Ascending aorta (tissue), 2 donors: ENCODE results near the gene STAB1. TPM values are rescaled to one million over a fixed set of nuclear protein-coding genes. Genes with fewer than 3 reads are reported as not detected.

ENCODE experiments used
- DNase-seq, 2 donors: peaks; one replicate each; pipeline ENCODE4 v3.0.0-alpha.2; 2019; ENCODE audit warnings: low spot score in 2 of 2
- H3K27ac ChIP-seq, 2 donors: fragments of 200-600 bp; sonication (generic); one replicate each; pipeline ENCODE4 v1.5.1; 2016 to 2017; ENCODE audit warnings: mild to moderate bottlenecking in 1 of 2
- H3K27me3 ChIP-seq: fragments of 200-600 bp; sonication (generic); one replicate; pipeline ENCODE4 v1.5.1; 2017
- H3K36me3 ChIP-seq, 2 donors: fragments of 200-600 bp; sonication (generic); one replicate each; pipeline ENCODE4 v1.5.1; 2016
- H3K4me1 ChIP-seq, 2 donors: fragments of 200-600 bp; sonication (generic); one replicate each; pipeline ENCODE4 v1.5.1; 2016 to 2017; ENCODE audit warnings: mild to moderate bottlenecking in 1 of 2
- H3K4me3 ChIP-seq, 2 donors: fragments of 200-600 bp; sonication (generic); one replicate each; pipeline ENCODE4 v1.5.1; 2016 to 2017; ENCODE audit warnings: mild to moderate bottlenecking in 1 of 2
- H3K9me3 ChIP-seq, 2 donors: fragments of 200-600 bp; sonication (generic); one replicate each; pipeline ENCODE4 v1.5.1; 2016
- intact Hi-C: fragments of 100-400 bp; cut with DNase I; formaldehyde crosslinking; loops from one replicate; pipeline ENCODE4 v1.15.1; 2023
- total RNA-seq: library from RNA; depleted of rRNA; stranded (reverse); fragments of >200 nt; gene quantifications from one replicate; pipeline ENCODE4 v1.1.0, GENCODE V29; 2016
- TF ChIP-seq, protein P1 (sequence below), 3 experiments: fragments of 200-600 bp in 2 of 3; fragments of 450-650 bp in 1 of 3; sonication (generic) in 2 of 3; IDR thresholded peaks; one replicate each; pipeline ENCODE4 v1.5.1; 2016 to 2019; ENCODE audit warnings: antibody characterized with exemption in 3 of 3, mild to moderate bottlenecking in 1 of 3, moderate library complexity in 1 of 3

Gene STAB1
- total RNA-seq, 1 donor from 2014 or later: 363 TPM

DNA sequence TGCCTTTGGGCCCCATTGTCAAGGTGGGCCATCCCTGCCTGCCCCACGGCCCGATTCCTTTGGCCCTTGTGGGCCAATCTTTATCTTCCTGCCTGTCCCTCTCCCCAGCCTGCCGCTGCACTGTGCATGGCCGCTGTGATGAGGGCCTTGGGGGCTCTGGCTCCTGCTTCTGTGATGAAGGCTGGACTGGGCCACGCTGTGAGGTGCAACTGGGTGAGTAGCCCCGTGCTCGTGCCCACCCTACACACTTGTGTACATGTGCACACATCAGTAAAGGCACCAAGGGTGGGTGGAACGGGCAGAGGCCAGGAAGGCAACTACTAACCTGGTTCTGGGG, 26.3 kb downstream of the STAB1 start:
- no peak for DNase-seq
- Histone ChIP-seq H3K9me3 (no peaks in the 10 kb centered on the region), H3K27me3 (no peaks in the 10 kb centered on the region), H3K36me3 (peaks cover 0 to 5% of the 10 kb centered on the region in 2 donors), H3K4me1 (peaks cover 0 to 12% of the 10 kb centered on the region in 2 donors), H3K27ac (no peak overlapping the region), H3K4me3 (no peak overlapping the region)
- intact Hi-C loops: no loop called here
- TF ChIP-seq, protein P1, sequence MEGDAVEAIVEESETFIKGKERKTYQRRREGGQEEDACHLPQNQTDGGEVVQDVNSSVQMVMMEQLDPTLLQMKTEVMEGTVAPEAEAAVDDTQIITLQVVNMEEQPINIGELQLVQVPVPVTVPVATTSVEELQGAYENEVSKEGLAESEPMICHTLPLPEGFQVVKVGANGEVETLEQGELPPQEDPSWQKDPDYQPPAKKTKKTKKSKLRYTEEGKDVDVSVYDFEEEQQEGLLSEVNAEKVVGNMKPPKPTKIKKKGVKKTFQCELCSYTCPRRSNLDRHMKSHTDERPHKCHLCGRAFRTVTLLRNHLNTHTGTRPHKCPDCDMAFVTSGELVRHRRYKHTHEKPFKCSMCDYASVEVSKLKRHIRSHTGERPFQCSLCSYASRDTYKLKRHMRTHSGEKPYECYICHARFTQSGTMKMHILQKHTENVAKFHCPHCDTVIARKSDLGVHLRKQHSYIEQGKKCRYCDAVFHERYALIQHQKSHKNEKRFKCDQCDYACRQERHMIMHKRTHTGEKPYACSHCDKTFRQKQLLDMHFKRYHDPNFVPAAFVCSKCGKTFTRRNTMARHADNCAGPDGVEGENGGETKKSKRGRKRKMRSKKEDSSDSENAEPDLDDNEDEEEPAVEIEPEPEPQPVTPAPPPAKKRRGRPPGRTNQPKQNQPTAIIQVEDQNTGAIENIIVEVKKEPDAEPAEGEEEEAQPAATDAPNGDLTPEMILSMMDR (IDR thresholded peaks at IDR 0.05): no peak

DNA sequence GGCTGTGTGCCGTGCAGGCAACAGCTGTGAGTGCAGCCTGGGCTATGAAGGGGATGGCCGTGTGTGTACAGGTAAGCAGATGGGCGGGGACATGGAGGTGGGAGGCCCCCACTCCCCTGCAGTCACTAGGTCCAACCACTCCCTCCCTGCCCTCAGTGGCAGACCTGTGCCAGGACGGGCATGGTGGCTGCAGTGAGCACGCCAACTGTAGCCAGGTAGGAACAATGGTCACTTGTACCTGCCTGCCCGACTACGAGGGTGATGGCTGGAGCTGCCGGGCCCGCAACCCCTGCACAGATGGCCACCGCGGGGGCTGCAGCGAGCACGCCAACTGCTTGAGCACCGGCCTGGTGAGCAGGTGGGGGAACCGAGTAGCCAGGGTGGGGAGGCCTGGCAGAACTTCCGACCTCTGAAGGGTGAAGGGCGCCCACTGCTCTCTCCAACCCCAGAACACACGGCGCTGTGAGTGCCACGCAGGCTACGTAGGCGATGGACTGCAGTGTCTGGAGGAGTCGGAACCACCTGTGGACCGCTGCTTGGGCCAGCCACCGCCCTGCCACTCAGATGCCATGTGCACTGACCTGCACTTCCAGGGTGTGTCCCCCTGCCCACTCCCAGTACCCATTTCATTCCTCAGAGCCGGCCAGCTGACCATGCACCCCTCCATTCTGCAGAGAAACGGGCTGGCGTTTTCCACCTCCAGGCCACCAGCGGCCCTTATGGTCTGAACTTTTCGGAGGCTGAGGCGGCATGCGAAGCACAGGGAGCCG, 26.9 kb downstream of the STAB1 start:
- Histone ChIP-seq H3K27me3 (no peaks in the 10 kb centered on the region), H3K27ac (no peak overlapping the region), H3K4me3 (no peak overlapping the region), H3K9me3 (no peaks in the 10 kb centered on the region), H3K4me1 (peaks cover 0 to 12% of the 10 kb centered on the region in 2 donors), H3K36me3 (peaks cover 0 to 5% of the 10 kb centered on the region in 2 donors)
- TF ChIP-seq, protein P1 (IDR thresholded peaks at IDR 0.05): no peak
- intact Hi-C loops: no loop called here
- DNase-seq: no peak

DNA sequence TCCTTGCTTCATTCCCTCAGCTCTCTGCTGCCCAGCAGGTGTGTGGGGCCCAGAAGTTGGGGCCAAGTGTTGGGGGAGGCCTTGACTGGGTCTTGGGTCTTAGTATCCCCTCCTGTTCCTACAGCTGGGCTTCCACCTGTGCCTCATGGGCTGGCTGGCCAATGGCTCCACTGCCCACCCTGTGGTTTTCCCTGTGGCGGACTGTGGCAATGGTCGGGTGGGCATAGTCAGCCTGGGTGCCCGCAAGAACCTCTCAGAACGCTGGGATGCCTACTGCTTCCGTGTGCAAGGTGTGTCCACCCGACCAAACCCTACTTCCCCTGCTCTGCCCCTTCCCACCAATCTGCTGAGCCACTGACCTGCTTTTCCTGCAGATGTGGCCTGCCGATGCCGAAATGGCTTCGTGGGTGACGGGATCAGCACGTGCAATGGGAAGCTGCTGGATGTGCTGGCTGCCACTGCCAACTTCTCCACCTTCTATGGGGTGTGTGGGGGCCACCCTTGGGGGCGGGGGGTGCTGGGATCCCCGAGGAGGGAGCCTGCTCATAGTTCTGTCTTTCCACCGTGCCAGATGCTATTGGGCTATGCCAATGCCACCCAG, 27.6 kb downstream of the STAB1 start:
- Histone ChIP-seq H3K27me3 (no peaks in the 10 kb centered on the region), H3K36me3 (peaks cover 3 to 9% of the 10 kb centered on the region in 2 donors), H3K27ac (no peak overlapping the region), H3K9me3 (no peaks in the 10 kb centered on the region), H3K4me3 (no peak overlapping the region), H3K4me1 (peaks cover 0 to 12% of the 10 kb centered on the region in 2 donors)
- intact Hi-C loops: no loop called here
- DNase-seq: no peak
- TF ChIP-seq, protein P1 (IDR thresholded peaks at IDR 0.05): no peak

DNA sequence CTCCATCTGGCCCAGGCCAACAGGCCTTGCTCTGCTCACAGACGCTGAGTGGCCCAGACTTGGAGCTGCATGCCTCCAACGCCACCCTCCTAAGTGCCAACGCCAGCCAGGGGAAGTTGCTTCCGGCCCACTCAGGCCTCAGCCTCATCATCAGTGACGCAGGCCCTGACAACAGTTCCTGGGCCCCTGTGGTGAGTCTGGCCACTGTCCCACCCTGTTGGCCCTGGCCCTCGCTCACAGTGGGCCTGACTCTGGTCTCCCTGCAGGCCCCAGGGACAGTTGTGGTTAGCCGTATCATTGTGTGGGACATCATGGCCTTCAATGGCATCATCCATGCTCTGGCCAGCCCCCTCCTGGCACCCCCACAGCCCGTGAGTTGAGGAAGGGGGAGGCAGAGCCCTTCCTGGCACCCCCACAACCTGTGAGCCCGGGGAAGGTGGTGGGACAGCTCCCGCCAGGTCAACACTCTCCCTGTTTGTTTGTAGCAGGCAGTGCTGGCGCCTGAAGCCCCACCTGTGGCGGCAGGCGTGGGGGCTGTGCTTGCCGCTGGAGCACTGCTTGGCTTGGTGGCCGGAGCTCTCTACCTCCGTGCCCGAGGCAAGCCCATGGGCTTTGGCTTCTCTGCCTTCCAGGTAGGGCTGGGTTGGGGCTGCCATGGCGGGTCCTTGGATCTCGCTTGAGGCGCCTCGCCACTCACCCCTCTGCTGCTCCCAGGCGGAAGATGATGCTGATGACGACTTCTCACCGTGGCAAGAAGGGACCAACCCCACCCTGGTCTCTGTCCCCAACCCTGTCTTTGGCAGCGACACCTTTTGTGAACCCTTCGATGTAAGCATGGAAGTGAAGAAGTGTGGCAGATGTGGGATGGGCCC, 28.5 kb downstream of the STAB1 start:
- H3K4me3 ChIP-seq: no peak overlapping the region
- TF ChIP-seq, protein P1 (IDR thresholded peaks at IDR 0.05): no peak
- intact Hi-C loops: no loop called here
- H3K27ac ChIP-seq: no peak overlapping the region
- H3K9me3 ChIP-seq: no peaks in the 10 kb centered on the region
- H3K27me3 ChIP-seq: no peaks in the 10 kb centered on the region
- DNase-seq: no peak
- peaks cover 0 to 12% of the 10 kb centered on the region in 2 donors for H3K4me1 ChIP-seq
- peaks cover 9 to 11% of the 10 kb centered on the region in 2 donors for H3K36me3 ChIP-seq

DNA sequence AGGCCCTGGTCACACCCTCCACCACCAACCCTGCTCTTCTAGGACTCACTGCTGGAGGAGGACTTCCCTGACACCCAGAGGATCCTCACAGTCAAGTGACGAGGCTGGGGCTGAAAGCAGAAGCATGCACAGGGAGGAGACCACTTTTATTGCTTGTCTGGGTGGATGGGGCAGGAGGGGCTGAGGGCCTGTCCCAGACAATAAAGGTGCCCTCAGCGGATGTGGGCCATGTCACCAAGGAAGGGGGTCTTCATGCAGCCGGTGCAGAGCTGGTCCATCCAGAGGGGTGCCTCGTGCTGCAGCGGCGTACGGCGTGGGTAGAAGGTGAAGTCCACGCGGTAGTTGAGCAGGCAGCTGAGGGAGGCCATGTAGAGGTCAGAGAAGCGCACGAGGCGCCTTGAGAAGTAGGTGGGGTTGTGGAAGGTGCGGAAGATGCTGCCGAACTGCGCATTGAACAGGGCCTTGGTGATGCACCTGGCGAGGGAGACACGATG, 29.2 kb downstream of the STAB1 start:
- Histone ChIP-seq H3K4me1 (peaks cover 0 to 12% of the 10 kb centered on the region in 2 donors), H3K36me3 (peaks cover 9 to 11% of the 10 kb centered on the region in 2 donors), H3K27ac (peak overlapping the region; percentile 68 to 85), H3K4me3 (peak overlapping the region in 1 of 2 donors; percentile 16), H3K9me3 (no peaks in the 10 kb centered on the region), H3K27me3 (no peaks in the 10 kb centered on the region)
- intact Hi-C loops: no loop called here
- peak in 1 of 2 donors; percentile 5 for DNase-seq
- TF ChIP-seq, protein P1 (IDR thresholded peaks at IDR 0.05): no peak
